Putamen (tissue), 1 donor: ENCODE measurements around the gene FYCO1.
"Not testable (repeated sequence)": the region's sequence is repeated elsewhere in the genome, so short reads cannot be mapped to it uniquely, and the experiment has no call there.

Source experiments
- DNase-seq: peaks from one replicate; pipeline ENCODE4 v3.0.0-alpha.2; 2016; ENCODE audit warnings: low spot score

The FYCO1 gene

GRCh38 chr3:45995236-45996192 lies at the start of gene FYCO1:
TSS of gene FYCO1 (minus strand) at chr3:45995824. CDS start at chr3:45984910, 10,914 bp downstream.
- DNase-seq: peak; percentile 88

GRCh38 chr3:46038916-46039315 lies 43.3 kb upstream of the FYCO1 start:
- DNase-seq: no peak

DNA sequence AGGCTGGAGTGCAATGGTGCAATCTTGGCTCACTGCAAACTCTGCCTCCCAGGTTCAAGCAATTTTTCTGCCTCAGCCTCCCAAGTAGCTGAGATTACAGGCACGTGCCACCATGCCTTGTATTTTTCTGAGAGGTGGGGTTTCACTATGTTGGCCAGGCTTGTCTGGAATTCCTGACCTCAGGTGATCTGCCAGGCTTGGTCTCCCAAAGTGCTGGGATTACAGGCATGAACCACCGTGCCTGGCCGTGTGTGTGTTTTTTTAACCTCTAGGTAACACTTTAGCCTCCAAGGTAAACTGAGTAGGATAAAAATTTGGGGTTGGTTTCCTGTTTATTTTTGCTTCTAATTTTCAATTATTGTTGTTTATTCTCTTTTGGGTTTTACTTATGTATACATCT lies 42.4 kb upstream of the FYCO1 start:
- not testable (repeated sequence) for DNase-seq

DNA sequence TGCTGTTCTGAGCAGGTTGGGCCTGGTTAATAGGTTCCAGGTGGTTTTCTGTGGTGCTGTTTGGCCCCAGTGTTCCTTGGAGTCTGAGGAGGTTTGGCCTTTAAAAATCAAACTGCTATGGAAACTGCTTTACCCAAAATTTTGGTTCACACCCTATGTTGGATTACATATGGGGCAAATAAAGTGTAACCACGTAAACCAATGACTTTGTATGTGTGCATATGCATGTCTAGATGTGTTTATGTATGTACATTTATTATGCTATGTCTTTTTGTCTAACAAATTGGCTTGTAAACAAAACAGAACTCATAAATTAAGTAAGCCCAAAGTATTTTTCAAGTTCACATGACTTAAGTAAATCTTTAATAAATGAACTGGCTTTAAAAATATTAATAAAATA lies 40.6 kb upstream of the FYCO1 start:
- DNase-seq: no peak

DNA sequence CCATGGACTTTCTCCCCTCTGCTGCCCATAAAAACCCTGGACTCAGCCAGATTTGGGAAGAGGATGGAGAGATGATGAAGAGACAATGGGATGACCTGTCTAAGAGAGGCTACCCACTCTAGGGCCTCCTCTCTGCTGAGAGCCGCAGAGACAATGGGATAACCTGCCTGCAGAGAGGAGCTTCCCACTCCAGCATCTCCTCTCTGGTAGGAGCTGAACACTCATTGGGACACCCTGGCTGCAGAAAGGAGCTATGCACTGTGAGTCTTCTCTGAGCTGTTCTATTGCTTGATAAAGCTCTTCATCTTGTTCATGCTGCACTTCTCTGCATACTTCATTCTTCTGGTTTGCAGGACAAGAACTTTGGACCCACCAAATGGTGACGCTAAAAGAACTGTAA lies 36.1 kb upstream of the FYCO1 start:
- no peak for DNase-seq

DNA sequence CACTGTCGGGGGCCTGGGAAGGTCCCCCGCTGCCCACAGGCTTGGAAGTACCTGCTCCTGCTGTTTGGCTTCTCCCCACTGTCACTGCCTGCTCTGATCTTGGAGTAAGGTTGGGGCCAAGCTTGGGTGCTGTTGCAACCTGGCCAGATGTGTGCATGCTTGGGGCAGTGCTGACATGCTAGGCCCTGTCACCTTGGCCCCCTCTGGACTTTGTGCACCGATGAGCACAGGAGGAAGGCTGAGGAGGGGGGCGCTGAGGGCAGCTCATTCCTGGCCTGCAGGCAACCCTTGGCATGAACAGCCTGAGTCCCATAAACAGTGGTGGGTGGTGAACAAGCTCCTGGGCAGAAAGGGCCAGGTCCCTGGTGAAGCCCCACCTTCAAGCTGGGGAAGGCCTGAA lies 35.6 kb upstream of the FYCO1 start:
- no peak for DNase-seq

DNA sequence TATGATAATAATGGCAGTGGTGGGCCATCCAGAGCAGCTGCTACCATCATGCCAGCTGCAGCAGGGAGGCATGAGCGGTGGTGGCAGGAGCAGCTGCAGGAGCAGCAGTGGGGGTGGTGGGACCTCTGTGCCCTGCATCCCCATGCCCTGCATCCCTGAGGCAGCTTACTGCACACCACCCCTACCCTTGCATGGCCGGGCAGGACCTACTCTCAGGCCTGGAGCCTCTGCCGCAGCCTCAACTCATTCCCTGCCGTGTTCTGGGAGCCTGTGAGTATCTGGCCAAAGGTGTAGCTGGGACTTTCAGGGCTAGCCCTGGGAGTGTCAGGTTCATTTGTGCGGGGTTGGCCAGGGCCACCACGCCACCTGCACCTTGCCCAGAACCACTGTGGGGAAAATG lies 35.0 kb upstream of the FYCO1 start:
- no peak for DNase-seq

DNA sequence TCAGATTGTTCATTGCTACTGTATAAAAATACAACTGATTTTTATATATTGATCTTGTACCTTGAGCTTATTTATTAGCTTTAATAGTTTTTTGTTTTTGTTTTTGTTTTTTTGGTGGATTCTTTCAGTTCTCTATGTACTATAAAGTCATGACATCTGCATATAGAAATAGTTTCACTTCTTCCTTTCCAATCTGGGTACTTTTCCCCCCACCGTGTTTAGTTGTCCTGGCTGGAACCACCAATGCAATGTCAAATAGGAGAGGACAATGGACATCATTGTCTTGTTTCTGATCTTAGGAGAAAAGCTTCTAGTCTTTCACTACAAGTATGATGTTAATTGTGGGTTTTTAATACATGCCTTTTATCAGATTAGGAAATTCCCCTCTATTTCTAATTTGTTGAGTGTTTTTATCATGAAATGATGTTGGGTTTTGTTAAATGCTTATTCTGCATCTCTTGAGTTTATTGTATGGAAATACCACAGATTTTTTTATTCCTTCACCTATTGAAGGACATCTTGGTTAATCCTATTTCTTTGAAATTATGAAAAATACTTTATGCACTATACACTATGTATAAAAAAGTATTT lies 34.4 kb upstream of the FYCO1 start:
- no peak for DNase-seq

DNA sequence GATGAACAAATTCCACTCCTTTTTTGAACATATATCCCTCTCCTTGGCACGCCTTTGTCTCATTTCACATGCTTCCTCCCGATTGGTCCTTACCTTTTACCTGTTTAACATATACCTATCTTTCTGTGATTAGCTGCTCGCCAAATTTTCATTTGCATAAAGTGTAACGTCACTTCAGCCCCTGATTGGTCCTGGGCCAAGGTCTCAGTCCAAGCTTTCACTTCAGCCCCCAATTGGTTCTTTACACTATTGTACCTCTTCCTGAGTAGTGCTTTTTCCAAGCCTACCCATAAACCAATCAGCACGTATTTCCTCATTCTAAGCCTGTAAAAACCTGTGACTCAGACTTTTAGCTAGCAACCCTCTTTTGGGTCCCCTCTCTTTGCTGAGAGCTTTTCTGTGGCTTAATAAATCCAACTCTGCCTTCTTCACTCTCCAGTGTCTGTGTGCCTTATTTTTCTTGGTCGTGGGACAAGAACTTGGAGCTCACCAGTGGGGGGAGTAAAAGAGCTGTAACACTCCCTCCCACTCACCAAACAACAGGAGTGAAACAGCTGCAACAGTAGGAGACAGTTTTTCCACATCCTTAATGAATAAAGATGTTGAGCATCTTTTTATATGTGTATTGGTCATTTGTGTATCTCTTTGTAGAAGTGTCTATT lies 32.2 kb upstream of the FYCO1 start:
- DNase-seq: no peak

DNA sequence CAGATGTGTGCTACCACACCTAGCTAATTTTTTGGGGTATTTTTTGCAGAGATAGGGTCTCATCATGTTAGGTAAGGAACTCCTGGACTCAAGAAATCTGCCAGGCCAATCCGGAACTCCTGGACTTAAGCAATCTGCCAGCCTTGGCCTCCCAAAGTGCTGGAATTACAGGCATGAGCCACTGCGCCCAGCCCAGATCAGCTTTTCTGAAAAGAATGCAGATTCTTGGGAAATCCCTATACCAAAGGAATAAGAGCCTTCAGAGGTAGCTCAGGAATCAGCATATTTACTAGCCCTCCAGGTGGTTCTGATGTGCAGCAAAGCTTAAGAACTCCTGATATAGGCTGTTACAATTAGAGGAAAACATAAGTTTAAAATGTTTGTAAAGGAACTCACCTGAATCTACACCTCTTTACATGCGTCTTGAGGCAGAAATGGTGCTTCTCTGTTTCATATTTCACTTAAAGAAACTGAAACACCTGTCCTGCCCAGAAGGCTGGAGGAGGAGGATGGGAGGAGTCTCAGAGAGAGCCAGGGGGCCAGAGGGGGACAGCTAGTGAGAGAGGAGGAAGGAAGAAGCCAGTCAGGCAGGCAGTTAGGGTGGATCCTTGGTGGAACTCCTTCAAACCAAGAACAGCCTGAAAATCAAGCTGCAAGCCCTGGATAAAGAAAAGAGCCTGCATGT lies 31.5 kb upstream of the FYCO1 start, which contains the start of gene XCR1:
TSS of gene XCR1 (minus strand) at position 463 of the 685 bp plus-strand sequence. CDS start 5,536 bp downstream, outside the sequence.
- no peak for DNase-seq

GRCh38 chr3:46025139-46025538 lies 29.5 kb upstream of the FYCO1 start:
- DNase-seq: no peak

DNA sequence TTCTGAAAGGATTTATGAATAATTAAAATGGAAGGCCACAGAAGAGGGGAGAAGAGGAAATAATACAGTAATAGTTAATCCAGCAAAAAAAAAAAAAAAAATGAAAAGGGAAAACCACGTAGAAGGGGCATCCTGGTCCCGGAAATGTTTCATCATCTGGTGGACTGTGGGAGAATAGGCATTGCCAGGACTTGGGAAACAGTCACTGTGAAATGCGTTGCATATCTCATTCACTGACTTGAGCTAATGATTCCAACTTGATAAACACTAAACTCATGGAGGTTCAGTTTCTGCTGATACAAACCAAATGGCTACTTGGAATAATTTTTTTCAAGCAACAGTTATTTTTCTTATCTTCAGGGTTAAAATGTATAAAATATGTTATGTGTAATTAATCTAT lies 28.5 kb upstream of the FYCO1 start:
- no peak for DNase-seq

DNA sequence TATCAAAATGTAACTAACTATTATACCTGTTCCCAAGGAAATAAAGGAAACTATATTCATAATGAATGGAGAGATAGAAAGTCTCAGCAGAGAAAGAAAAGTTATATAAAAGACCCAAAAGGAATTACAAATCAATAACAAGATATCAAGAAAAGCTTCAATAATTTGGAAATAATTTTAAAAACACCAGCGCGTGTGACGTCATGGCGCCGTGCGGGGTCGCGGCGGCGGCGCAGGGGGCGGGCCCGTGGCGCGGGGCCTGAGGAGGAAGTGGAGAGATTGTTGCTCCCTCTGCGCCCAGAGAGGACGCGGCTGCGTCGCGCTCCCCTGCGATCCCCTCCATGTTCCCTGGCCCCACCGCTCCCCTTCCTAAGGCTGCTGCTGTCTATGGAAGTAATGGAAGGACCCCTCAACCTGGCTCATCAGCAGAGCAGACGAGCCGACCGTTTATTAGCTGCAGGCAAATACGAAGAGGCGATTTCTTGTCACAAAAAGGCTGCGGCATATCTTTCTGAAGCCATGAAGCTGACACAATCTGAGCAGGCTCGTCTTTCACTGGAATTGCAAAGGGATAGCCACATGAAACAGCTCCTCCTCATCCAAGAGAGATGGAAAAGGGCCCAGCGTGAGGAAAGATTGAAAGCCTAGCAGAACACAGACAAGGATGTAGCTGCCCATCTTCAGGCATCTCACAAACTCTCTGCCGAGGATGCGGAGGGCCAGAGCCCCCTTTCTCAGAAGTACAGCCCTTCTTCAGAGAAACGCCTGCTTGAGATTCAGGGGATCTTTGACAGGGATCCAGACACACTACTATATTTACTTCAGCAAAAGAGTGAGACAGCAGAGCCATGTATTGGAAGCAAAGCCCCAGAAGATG lies 27.5 kb upstream of the FYCO1 start:
- no peak for DNase-seq

DNA sequence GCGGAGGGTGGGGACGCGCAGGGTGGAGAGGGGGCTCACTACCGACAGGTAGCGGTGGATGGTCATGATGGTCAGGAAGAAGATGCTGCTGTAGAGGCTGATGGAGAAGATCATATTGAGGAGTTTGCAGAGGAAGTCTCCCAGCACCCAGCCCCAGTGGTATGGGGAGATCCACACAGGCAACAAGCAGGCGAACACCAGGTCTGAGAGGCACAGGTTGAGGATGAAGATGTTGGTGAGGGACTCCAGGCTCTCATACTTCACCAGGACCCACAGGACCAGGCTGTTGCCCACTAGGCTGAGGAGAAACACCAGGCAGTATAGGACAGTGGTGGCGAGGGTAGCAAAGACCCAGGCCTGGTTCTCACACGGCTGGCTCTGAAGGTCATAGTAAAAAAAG lies 25.9 kb upstream of the FYCO1 start:
- DNase-seq: no peak

GRCh38 chr3:46020766-46021510 lies 25.3 kb upstream of the FYCO1 start:
- no peak for DNase-seq

GRCh38 chr3:46019707-46020106 lies 24.1 kb upstream of the FYCO1 start:
- DNase-seq: no peak

DNA sequence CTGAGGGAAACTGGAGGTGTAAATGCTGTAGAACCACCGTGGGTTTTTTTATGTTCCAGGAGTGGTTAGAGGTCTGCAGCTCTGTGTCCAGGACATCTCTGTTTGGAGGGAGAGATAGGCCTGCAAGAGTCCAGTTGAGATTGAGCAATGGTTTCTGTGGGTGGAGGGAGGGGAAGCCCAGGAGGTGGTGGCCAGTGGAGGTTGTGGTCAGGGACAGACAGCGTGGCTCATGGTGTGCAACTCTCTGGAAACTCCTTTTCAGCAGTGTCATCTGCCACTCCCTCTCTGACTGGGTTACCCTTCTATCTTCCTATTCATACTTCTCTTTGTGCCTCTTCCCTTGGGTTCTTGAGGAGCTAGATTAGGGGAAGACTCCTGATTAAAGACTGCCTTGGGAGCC lies 22.1 kb upstream of the FYCO1 start:
- DNase-seq: no peak

DNA sequence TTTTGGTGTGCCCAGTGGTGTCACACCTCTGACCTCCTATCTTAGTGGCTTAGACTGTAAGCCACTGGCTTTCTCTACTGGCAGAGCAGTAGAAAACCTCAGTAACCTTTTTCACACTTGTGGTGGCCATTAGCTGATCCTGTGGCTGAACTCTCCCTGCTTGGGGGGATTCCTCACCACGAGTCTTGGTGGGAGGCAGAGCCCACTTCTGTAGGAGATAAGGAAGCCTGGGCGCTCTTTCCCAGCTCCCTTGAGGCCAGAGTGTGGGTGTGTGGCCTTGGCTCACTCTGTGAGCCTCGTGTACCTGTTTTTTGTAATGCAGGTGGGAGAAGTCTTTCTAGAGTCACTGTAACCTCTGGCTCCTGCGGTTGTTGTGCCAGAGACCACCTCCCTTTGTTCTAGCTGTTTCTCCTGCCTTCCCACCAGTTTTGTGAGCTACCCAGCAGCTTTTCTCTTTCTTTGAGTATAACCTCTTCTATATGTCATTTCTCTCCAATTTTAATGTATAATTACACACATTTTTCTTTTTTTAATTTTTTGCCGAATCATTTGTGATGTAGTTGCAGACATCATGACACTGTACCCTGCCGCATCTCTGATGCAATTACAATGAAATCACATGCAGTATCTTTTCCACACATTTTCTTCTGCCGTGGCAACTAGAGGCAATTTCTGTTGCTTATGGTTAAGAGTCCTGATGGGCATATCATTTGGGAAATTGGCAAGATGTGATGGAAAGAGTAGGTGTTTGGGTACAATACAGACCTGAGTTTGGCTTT lies 17.9 kb upstream of the FYCO1 start:
- DNase-seq: no peak

- no peak for DNase-seq
Observed at GRCh38 chr3:46012246-46012645, 16.6 kb upstream of the FYCO1 start.
